Stomach (tissue), 9 donors: ENCODE measurements around the gene DEFB118. TPM values are rescaled to one million over a fixed set of nuclear protein-coding genes. Genes with fewer than 3 reads are reported as not detected.

Source experiments
- DNase-seq, 2 donors: peaks; one replicate each; pipeline versions ENCODE4 v3.0.0 to v3.0.0-alpha.2; 2013 to 2019
- H3K27ac ChIP-seq, 5 donors: fragments of 200-600 bp in 4 of 5; sonication (generic) in 4 of 5; one replicate each; pipeline ENCODE4 v1.5.1; 2013 to 2019; ENCODE audit warnings: mild to moderate bottlenecking in 1 of 5, moderate library complexity in 1 of 5
- H3K27me3 ChIP-seq, 3 donors: fragments of 200-600 bp; sonication (generic); one replicate each; pipeline ENCODE4 v1.5.1; 2017 to 2019; ENCODE audit warnings: mixed run types in 1 of 3
- H3K36me3 ChIP-seq, 4 donors: fragments of 200-600 bp; sonication (generic); 1 replicate in 3 of 4; 2 replicates in 1 of 4; pipeline ENCODE4 v1.5.1; 2016 to 2019
- H3K4me1 ChIP-seq, 4 donors: fragments of 200-600 bp; sonication (generic); one replicate each; pipeline ENCODE4 v1.5.1; 2016 to 2019
- H3K4me3 ChIP-seq, 4 donors: fragments of 200-600 bp; sonication (generic) in 3 of 4; one replicate each; pipeline ENCODE4 v1.5.1; 2016 to 2019; ENCODE audit warnings: mild to moderate bottlenecking in 1 of 4
- H3K9me3 ChIP-seq, 4 donors: fragments of 200-600 bp; sonication (generic); one replicate each; pipeline ENCODE4 v1.5.1; 2016 to 2019
- EP300 ChIP-seq: sonication (generic); formaldehyde crosslinking; IDR thresholded peaks from one replicate; pipeline ENCODE4 v1.6.1; 2017; ENCODE audit warnings: antibody characterized with exemption
- POLR2A ChIP-seq, 4 donors: fragments of 450-650 bp; IDR thresholded peaks; one replicate each; pipeline ENCODE4 v1.6.1; 2016; ENCODE audit warnings: antibody characterized with exemption in 4 of 4, control low read depth in 2 of 4, mild to moderate bottlenecking in 1 of 4, moderate library complexity in 1 of 4
- POLR2AphosphoS5 ChIP-seq, 3 donors: sonication (generic); formaldehyde crosslinking; IDR thresholded peaks; one replicate each; pipeline ENCODE4 v1.6.1; 2016; ENCODE audit warnings: antibody characterized with exemption in 3 of 3
- WGBS, 5 donors: extraction: QIAGEN DNeasy Blood & Tissue Kit in 3 of 5; methylation state at CpG; one replicate each; pipeline versions ENCODE4 v1.1.5 to v1.1.7; 2013 to 2018; 5-methylcytosine and 5-hydroxymethylcytosine counted together
- intact Hi-C: fragments of 100-400 bp; cut with DNase I; formaldehyde crosslinking; loops from one replicate; pipeline ENCODE4 v1.15.1; 2023; ENCODE audit warnings: low total_unique reads
- polyA plus RNA-seq, 3 donors: library from polyadenylated mRNA; stranded (reverse); fragments of 200-250 nt; gene quantifications; one replicate each; pipeline ENCODE4 v1.2.3, GENCODE V29; 2013
- total RNA-seq, 5 donors: library from RNA; depleted of rRNA; stranded (reverse); fragments of >200 nt; gene quantifications; one replicate each; pipeline versions ENCODE4 v1.1.0 to v1.2.3, GENCODE V29; 2014 to 2016
- TF ChIP-seq, protein P1 (sequence below), 7 experiments: fragments of 450-650 bp in 4 of 7; fragments of 200-600 bp in 3 of 7; sonication (generic) in 3 of 7; IDR thresholded peaks; one replicate each; pipeline ENCODE4 v1.5.1; 2016 to 2019; ENCODE audit warnings: antibody characterized with exemption in 7 of 7, control low read depth in 2 of 7, mild to moderate bottlenecking in 1 of 7
- donor health status: healthy with polysubstance abuse.
- donor health status: Bipolar disorder and iron deficiency.
- donor health status: healthy.

Gene DEFB118
- total and polyA plus RNA-seq, 8 donors, result not detected

- no peak for TF ChIP-seq POLR2A (IDR thresholded peaks at IDR 0.05)
- TF ChIP-seq, protein P1, sequence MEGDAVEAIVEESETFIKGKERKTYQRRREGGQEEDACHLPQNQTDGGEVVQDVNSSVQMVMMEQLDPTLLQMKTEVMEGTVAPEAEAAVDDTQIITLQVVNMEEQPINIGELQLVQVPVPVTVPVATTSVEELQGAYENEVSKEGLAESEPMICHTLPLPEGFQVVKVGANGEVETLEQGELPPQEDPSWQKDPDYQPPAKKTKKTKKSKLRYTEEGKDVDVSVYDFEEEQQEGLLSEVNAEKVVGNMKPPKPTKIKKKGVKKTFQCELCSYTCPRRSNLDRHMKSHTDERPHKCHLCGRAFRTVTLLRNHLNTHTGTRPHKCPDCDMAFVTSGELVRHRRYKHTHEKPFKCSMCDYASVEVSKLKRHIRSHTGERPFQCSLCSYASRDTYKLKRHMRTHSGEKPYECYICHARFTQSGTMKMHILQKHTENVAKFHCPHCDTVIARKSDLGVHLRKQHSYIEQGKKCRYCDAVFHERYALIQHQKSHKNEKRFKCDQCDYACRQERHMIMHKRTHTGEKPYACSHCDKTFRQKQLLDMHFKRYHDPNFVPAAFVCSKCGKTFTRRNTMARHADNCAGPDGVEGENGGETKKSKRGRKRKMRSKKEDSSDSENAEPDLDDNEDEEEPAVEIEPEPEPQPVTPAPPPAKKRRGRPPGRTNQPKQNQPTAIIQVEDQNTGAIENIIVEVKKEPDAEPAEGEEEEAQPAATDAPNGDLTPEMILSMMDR (IDR thresholded peaks at IDR 0.05), result no peak
- TF ChIP-seq POLR2AphosphoS5 (IDR thresholded peaks at IDR 0.05), result no peak
- TF ChIP-seq EP300, result no peak
- Histone ChIP-seq H3K4me3 (no peak overlapping the region), H3K9me3 (no peaks in the 10 kb centered on the region), H3K27ac (no peak overlapping the region), H3K36me3 (no peaks in the 10 kb centered on the region), H3K4me1 (no peaks in the 10 kb centered on the region), H3K27me3 (peaks cover 0 to 29% (median 0%) of the 10 kb centered on the region in 3 donors)
- 65 to 80% (median 68%) methylated on average over 2 of the region's 2 CpGs for WGBS, 5 donors
- DNase-seq, result no peak
- intact Hi-C loops, result no loop called here
Observed at GRCh38 chr20:31392836-31393235, 24.4 kb downstream of the DEFB118 start.

DNA sequence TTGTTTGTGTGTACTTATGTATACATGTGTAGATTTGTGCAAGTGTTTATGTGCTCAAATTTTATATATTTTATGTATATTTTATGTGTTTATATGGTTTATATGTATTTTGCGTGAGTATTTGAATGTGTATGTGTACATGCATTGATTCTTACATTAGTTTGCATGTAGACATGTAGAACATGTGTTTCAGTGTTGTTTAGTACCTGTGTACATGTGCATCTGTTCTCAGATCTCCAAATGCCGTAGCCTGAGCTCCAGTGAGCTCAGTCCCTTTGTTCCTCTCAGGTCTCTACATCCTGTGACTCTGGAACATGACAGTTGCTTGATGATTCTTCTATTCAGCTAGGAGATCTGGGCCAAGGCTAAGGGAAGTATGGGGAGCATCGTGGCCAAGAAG is 26.5 kb downstream of the DEFB118 start:
- peaks cover 0 to 28% (median 0%) of the 10 kb centered on the region in 3 donors for H3K27me3 ChIP-seq
- no peaks in the 10 kb centered on the region for H3K9me3 ChIP-seq
- TF ChIP-seq EP300, result no peak
- no peak for TF ChIP-seq POLR2AphosphoS5 (IDR thresholded peaks at IDR 0.05)
- TF ChIP-seq POLR2A (IDR thresholded peaks at IDR 0.05), result no peak
- TF ChIP-seq, protein P1 (IDR thresholded peaks at IDR 0.05), result no peak
- no peak for DNase-seq
- no peaks in the 10 kb centered on the region for H3K36me3 ChIP-seq
- intact Hi-C loops, result no loop called here
- no peak overlapping the region for H3K27ac ChIP-seq
- 33 to 48% (median 40%) methylated on average over 3 of the region's 3 CpGs for WGBS, 5 donors
- H3K4me1 ChIP-seq, result no peaks in the 10 kb centered on the region
- H3K4me3 ChIP-seq, result no peak overlapping the region

DNA sequence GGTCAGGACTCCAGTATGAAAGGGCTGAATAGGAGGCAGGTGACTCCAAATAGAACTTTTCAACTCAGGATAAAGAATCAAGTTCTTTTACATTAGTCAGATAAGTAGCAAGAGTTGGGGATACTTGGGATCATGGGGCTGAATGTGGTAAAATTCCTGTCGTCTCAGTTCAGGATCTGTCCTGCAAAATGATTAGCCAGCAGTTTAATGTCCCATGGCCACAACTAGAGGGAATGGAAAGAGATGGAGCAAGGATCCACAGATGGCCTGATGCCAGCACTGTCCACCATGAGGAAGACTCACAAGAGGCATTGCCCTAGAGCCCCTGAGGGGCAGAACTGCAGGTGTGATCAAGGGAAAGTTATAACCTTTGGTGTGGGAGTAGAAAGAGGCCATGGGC is 35.5 kb downstream of the DEFB118 start:
- no peak for DNase-seq
- TF ChIP-seq EP300 (no peak), POLR2A (IDR thresholded peaks at IDR 0.05) (no peak), POLR2AphosphoS5 (IDR thresholded peaks at IDR 0.05) (no peak)
- H3K4me3 ChIP-seq, result no peak overlapping the region
- peaks cover 0 to 14% (median 0%) of the 10 kb centered on the region in 3 donors for H3K27me3 ChIP-seq
- H3K27ac ChIP-seq, result no peak overlapping the region
- H3K9me3 ChIP-seq, result no peaks in the 10 kb centered on the region
- intact Hi-C loops, result no loop called here
- H3K36me3 ChIP-seq, result no peaks in the 10 kb centered on the region
- WGBS, 5 donors, result 44 to 62% (median 55%) methylated on average over 1 of the region's 1 CpG
- H3K4me1 ChIP-seq, result no peaks in the 10 kb centered on the region

DNA sequence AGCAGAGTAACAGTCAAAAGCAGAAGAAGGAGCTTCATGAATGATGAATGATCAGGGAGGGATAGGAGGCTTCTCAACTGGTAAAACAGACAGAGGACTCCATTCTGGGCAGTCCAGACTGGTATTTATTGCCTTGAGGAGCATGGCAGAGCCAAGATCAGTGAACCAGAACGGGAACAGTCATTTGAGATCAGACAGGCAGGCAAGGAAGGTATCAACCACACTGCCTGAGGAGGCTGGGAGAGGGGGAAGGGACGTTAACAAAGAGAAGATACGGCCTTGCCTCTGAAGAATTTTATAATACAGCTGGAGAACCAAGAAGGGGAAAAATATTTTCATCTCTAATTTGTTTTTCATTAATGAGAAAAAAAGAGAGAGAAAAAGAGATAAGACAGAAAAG is 37.7 kb downstream of the DEFB118 start, which contains the start of gene DEFB121:
TSS of gene DEFB121 (minus strand) at position 101 of the 400 bp plus-strand sequence. CDS start at position 38, 63 bp downstream.
- H3K27ac ChIP-seq, result no peak within 1 kb of the TSS
- H3K4me3 ChIP-seq, result no peak within 1 kb of the TSS
- H3K36me3 ChIP-seq, result no peaks in the 10 kb centered on the region
- intact Hi-C loops, result no loop called here
- H3K4me1 ChIP-seq, result no peaks in the 10 kb centered on the region
- TF ChIP-seq, protein P1 (IDR thresholded peaks at IDR 0.05), result no peak
- TF ChIP-seq POLR2AphosphoS5 (IDR thresholded peaks at IDR 0.05), result no peak
- TF ChIP-seq EP300, result no peak
- TF ChIP-seq POLR2A (IDR thresholded peaks at IDR 0.05), result no peak
- WGBS, 5 donors, result 39 to 45% (median 40%) methylated on average over 3 of the region's 3 CpGs
- no peak for DNase-seq
- peaks cover 0 to 20% (median 0%) of the 10 kb centered on the region in 3 donors for H3K27me3 ChIP-seq
- H3K9me3 ChIP-seq, result peaks cover 0 to 5% (median 0%) of the 10 kb centered on the region in 4 donors

GRCh38 chr20:31410011-31410410 is 41.6 kb downstream of the DEFB118 start:
- no peak for DNase-seq
- intact Hi-C loops, result no loop called here
- Histone ChIP-seq H3K9me3 (peaks cover 0 to 5% (median 0%) of the 10 kb centered on the region in 4 donors), H3K27me3 (peaks cover 0 to 20% (median 0%) of the 10 kb centered on the region in 3 donors), H3K4me3 (no peak overlapping the region), H3K27ac (no peak overlapping the region), H3K36me3 (no peaks in the 10 kb centered on the region), H3K4me1 (no peaks in the 10 kb centered on the region)
- 19 to 40% (median 31%) methylated on average over 1 of the region's 1 CpG for WGBS, 5 donors
- TF ChIP-seq, protein P1 (IDR thresholded peaks at IDR 0.05), result no peak
- TF ChIP-seq EP300, result no peak
- no peak for TF ChIP-seq POLR2AphosphoS5 (IDR thresholded peaks at IDR 0.05)
- TF ChIP-seq POLR2A (IDR thresholded peaks at IDR 0.05), result no peak
